A549 (cell line): Measurements from ENCODE around the gene FHIT.

ENCODE experiments used
- CTCF ChIP-seq: fragments of >200 bp; sonication (Bioruptor Twin); formaldehyde crosslinking; IDR thresholded peaks from 3 replicates; pipeline ENCODE4 v1.5.1; 2016
- MAFK ChIP-seq: fragments of 450-650 bp; IDR thresholded peaks from 2 replicates; pipeline ENCODE4 v1.6.1; 2014; ENCODE audit not compliant: partially characterized antibody

- TF ChIP-seq MAFK (no peak), CTCF (no peak)
These were observed 1374.7 kb downstream of the FHIT start for GRCh38 chr3:59876533-59877062.
